PC-3 (cell line): Measurements from ENCODE around the gene IL20RA.
"Not testable (repeated sequence)": the region's sequence is repeated elsewhere in the genome, so short reads cannot be mapped to it uniquely, and the experiment has no call there.

Experiments used
- EZH2 ChIP-seq: fragments of 300-600 bp; sonication (generic); IDR thresholded peaks from one replicate; pipeline ENCODE4 v1.6.1; 2017; ENCODE audit warnings: antibody characterized with exemption, mild to moderate bottlenecking, low read length; ENCODE audit not compliant: unreplicated experiment
- EZH2phosphoT487 ChIP-seq: fragments of 300-600 bp; sonication (generic); IDR thresholded peaks from 2 replicates; pipeline ENCODE4 v1.6.1; 2018; ENCODE audit warnings: mild to moderate bottlenecking, antibody characterized with exemption, low read length, borderline replicate concordance
- TF ChIP-seq, protein P1 (sequence below): fragments of 300-600 bp; sonication (generic); conservative IDR thresholded peaks from 2 replicates; pipeline ENCODE4 v1.5.1; 2017; ENCODE audit warnings: antibody characterized with exemption, low read depth, mild to moderate bottlenecking, low read length

DNA sequence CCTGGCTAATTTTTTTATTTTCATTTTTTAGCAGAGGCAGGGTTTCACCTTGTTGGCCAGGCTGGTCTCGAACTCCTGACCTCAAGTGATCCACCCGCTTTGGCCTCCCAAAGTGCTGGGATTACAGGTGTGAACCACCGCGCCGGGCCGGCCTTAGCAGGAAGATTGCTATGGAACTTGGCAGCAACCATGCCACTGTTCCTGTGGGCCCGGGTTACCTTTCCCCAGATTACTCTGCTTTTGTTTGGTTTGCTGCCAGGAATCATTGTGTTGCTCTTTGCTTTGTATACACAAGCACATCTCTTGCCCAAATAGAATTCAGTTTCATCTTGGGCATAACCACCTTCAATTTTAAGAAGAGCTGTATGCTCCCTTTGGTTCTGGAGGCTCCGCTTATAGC is 71.0 kb downstream of the IL20RA start:
- TF ChIP-seq, protein P1, sequence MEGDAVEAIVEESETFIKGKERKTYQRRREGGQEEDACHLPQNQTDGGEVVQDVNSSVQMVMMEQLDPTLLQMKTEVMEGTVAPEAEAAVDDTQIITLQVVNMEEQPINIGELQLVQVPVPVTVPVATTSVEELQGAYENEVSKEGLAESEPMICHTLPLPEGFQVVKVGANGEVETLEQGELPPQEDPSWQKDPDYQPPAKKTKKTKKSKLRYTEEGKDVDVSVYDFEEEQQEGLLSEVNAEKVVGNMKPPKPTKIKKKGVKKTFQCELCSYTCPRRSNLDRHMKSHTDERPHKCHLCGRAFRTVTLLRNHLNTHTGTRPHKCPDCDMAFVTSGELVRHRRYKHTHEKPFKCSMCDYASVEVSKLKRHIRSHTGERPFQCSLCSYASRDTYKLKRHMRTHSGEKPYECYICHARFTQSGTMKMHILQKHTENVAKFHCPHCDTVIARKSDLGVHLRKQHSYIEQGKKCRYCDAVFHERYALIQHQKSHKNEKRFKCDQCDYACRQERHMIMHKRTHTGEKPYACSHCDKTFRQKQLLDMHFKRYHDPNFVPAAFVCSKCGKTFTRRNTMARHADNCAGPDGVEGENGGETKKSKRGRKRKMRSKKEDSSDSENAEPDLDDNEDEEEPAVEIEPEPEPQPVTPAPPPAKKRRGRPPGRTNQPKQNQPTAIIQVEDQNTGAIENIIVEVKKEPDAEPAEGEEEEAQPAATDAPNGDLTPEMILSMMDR = not testable (repeated sequence)
- not testable (repeated sequence) for TF ChIP-seq EZH2, EZH2phosphoT487
